Activated naive CD8-positive, alpha-beta T cell treated with anti-CD3 and anti-CD28 coated beads, Interleukin-2, amount 50 U/mL, for 24 hours (primary cell): ENCODE measurements around the gene THBS3.
A peak's percentile ranks its signal among the peaks of the same experiment; 100 is the strongest.
"Not testable (repeated sequence)": the region's sequence is repeated elsewhere in the genome, so short reads cannot be mapped to it uniquely, and the experiment has no call there.

Experiments used
- ATAC-seq: fragments of 150-1000 bp; cut with Tn5 transposase; one replicate; pipeline ENCODE4 v1.10.0; 2021
- DNase-seq: peaks from one replicate; pipeline ENCODE4 v3.0.0; 2021
- H3K27ac Mint-ChIP-seq: one replicate; pipeline ENCODE4 v1.8.0; 2021; ENCODE audit warnings: mild to moderate bottlenecking, mixed read lengths
- H3K27me3 Mint-ChIP-seq: one replicate; pipeline ENCODE4 v1.8.0; 2021; ENCODE audit warnings: mixed read lengths
- H3K36me3 Mint-ChIP-seq: one replicate; pipeline ENCODE4 v1.8.0; 2021; ENCODE audit warnings: low read depth, mixed read lengths
- H3K4me1 Mint-ChIP-seq: one replicate; pipeline ENCODE4 v1.8.0; 2021; ENCODE audit warnings: mixed read lengths
- H3K4me3 Mint-ChIP-seq: one replicate; pipeline ENCODE4 v1.8.0; 2021; ENCODE audit warnings: mild to moderate bottlenecking, moderate library complexity, mixed read lengths
- H3K9me3 Mint-ChIP-seq: one replicate; pipeline ENCODE4 v1.8.0; 2021; ENCODE audit warnings: mixed read lengths

THBS3 gene

GRCh38 chr1:155205969-155206593 is 1.6 kb downstream of the THBS3 start:
- no peak for DNase-seq
- H3K4me3 Mint-ChIP-seq, result no peak overlapping the region
- no peaks in the 10 kb centered on the region for H3K27me3 Mint-ChIP-seq
- H3K36me3 Mint-ChIP-seq, result peaks cover 5% of the 10 kb centered on the region
- no peak overlapping the region for H3K27ac Mint-ChIP-seq
- H3K4me1 Mint-ChIP-seq, result peaks cover 29% of the 10 kb centered on the region
- H3K9me3 Mint-ChIP-seq, result no peaks in the 10 kb centered on the region
- ATAC-seq, result no peak

- H3K27ac Mint-ChIP-seq, result no peak overlapping the region
- H3K36me3 Mint-ChIP-seq, result no peaks in the 10 kb centered on the region
- no peaks in the 10 kb centered on the region for H3K9me3 Mint-ChIP-seq
- ATAC-seq (no peak), DNase-seq (no peak)
- no peak overlapping the region for H3K4me3 Mint-ChIP-seq
- H3K27me3 Mint-ChIP-seq, result no peaks in the 10 kb centered on the region
- H3K4me1 Mint-ChIP-seq, result peaks cover 23% of the 10 kb centered on the region
Measured at GRCh38 chr1:155205035-155205434, 2.7 kb downstream of the THBS3 start.

GRCh38 chr1:155202731-155203515 is 4.8 kb downstream of the THBS3 start:
- Mint-ChIP-seq H3K4me1 (peaks cover 11% of the 10 kb centered on the region), H3K36me3 (peaks cover 4% of the 10 kb centered on the region), H3K9me3 (no peaks in the 10 kb centered on the region), H3K27ac (no peak overlapping the region), H3K4me3 (no peak overlapping the region), H3K27me3 (no peaks in the 10 kb centered on the region)
- ATAC-seq, result no peak
- DNase-seq, result no peak

- ATAC-seq (no peak), DNase-seq (no peak)
- no peaks in the 10 kb centered on the region for H3K27me3 Mint-ChIP-seq
- H3K27ac Mint-ChIP-seq, result no peak overlapping the region
- peaks cover 7% of the 10 kb centered on the region for H3K36me3 Mint-ChIP-seq
- peaks cover 6% of the 10 kb centered on the region for H3K4me1 Mint-ChIP-seq
- H3K9me3 Mint-ChIP-seq, result no peaks in the 10 kb centered on the region
- no peak overlapping the region for H3K4me3 Mint-ChIP-seq
Measured at GRCh38 chr1:155202198-155202597, 5.5 kb downstream of the THBS3 start.

GRCh38 chr1:155200920-155201319 is 6.8 kb downstream of the THBS3 start:
- ATAC-seq, result no peak
- Mint-ChIP-seq H3K27ac (no peak overlapping the region), H3K9me3 (no peaks in the 10 kb centered on the region), H3K4me1 (peaks cover 6% of the 10 kb centered on the region), H3K27me3 (no peaks in the 10 kb centered on the region), H3K36me3 (peaks cover 11% of the 10 kb centered on the region), H3K4me3 (no peak overlapping the region)
- no peak for DNase-seq

- ATAC-seq (no peak), DNase-seq (no peak)
- no peaks in the 10 kb centered on the region for H3K27me3 Mint-ChIP-seq
Measured at GRCh38 chr1:155199792-155200191, 7.9 kb downstream of the THBS3 start.

GRCh38 chr1:155198547-155198906 is 9.2 kb downstream of the THBS3 start:
- no peak for DNase-seq
- Mint-ChIP-seq H3K4me1 (peaks cover 24% of the 10 kb centered on the region), H3K36me3 (peaks cover 11% of the 10 kb centered on the region), H3K4me3 (no peak overlapping the region), H3K9me3 (no peaks in the 10 kb centered on the region), H3K27me3 (no peaks in the 10 kb centered on the region), H3K27ac (no peak overlapping the region)
- ATAC-seq, result no peak

More at GRCh38 chr1:155199792-155200191, 7.9 kb downstream of the THBS3 start:
- Mint-ChIP-seq H3K36me3 (peaks cover 11% of the 10 kb centered on the region), H3K27ac (no peak overlapping the region), H3K4me3 (no peak overlapping the region), H3K9me3 (no peaks in the 10 kb centered on the region), H3K4me1 (peaks cover 14% of the 10 kb centered on the region)

GRCh38 chr1:155197901-155198546 is 9.7 kb downstream of the THBS3 start:
- Mint-ChIP-seq H3K36me3 (peaks cover 11% of the 10 kb centered on the region), H3K4me1 (peaks cover 28% of the 10 kb centered on the region), H3K9me3 (no peaks in the 10 kb centered on the region), H3K4me3 (no peak overlapping the region), H3K27ac (no peak overlapping the region), H3K27me3 (no peaks in the 10 kb centered on the region)
- DNase-seq, result no peak
- ATAC-seq, result no peak

GRCh38 chr1:155196893-155197638 is 10.6 kb downstream of the THBS3 start:
- Mint-ChIP-seq H3K9me3 (no peaks in the 10 kb centered on the region), H3K27ac (no peak overlapping the region), H3K27me3 (no peaks in the 10 kb centered on the region), H3K36me3 (peaks cover 11% of the 10 kb centered on the region), H3K4me1 (peaks cover 33% of the 10 kb centered on the region), H3K4me3 (no peak overlapping the region)
- DNase-seq, result no peak
- ATAC-seq, result no peak

GRCh38 chr1:155196103-155196892 is 11.4 kb downstream of the THBS3 start:
- Mint-ChIP-seq H3K36me3 (peaks cover 11% of the 10 kb centered on the region), H3K27me3 (no peaks in the 10 kb centered on the region), H3K9me3 (no peaks in the 10 kb centered on the region), H3K27ac (peak overlapping the region; percentile 73), H3K4me3 (peak overlapping the region; percentile 96), H3K4me1 (peaks cover 36% of the 10 kb centered on the region)
- no peak for DNase-seq
- no peak for ATAC-seq

GRCh38 chr1:155195201-155196102 is 12.2 kb downstream of the THBS3 start:
- H3K27me3 Mint-ChIP-seq, result no peaks in the 10 kb centered on the region
- peak overlapping the region; percentile 73 for H3K27ac Mint-ChIP-seq
- H3K4me1 Mint-ChIP-seq, result peaks cover 36% of the 10 kb centered on the region
- peak overlapping the region; percentile 96 for H3K4me3 Mint-ChIP-seq
- no peak for ATAC-seq
- no peaks in the 10 kb centered on the region for H3K9me3 Mint-ChIP-seq
- DNase-seq, result no peak
- H3K36me3 Mint-ChIP-seq, result peaks cover 11% of the 10 kb centered on the region

- H3K4me1 Mint-ChIP-seq, result peaks cover 36% of the 10 kb centered on the region
- H3K36me3 Mint-ChIP-seq, result peaks cover 11% of the 10 kb centered on the region
- not testable (repeated sequence) for H3K9me3 Mint-ChIP-seq, H3K27me3 Mint-ChIP-seq, ATAC-seq, DNase-seq
- peak overlapping the region; percentile 96 for H3K4me3 Mint-ChIP-seq
- H3K27ac Mint-ChIP-seq, result peak overlapping the region; percentile 99
Measured at GRCh38 chr1:155193991-155194240, 13.8 kb downstream of the THBS3 start.

GRCh38 chr1:155193275-155193990 is 14.3 kb downstream of the THBS3 start:
- DNase-seq, result peak; percentile 88
- Mint-ChIP-seq H3K27ac (peak overlapping the region; percentile 99), H3K36me3 (peaks cover 11% of the 10 kb centered on the region), H3K4me1 (peaks cover 36% of the 10 kb centered on the region), H3K4me3 (peak overlapping the region; percentile 96), H3K9me3 (no peaks in the 10 kb centered on the region), H3K27me3 (no peaks in the 10 kb centered on the region)
- ATAC-seq, result peak; percentile 58
